Astrocyte (in vitro differentiated cells and primary cell): ENCODE data around the gene PIK3R1. TPM values are rescaled to one million over a fixed set of nuclear protein-coding genes. Genes with fewer than 3 reads are reported as not detected.

Experiments
- DNase-seq: peaks from one replicate; pipeline ENCODE4 v3.0.0-alpha.2; 2010; ENCODE audit warnings: low read depth
- FAIRE-seq: peaks from 2 replicates; lab custom pipeline; 2011; peaks lifted over from hg19 to GRCh38; lab: Jason Lieb, UNC
- H2AFZ ChIP-seq: 2 replicates; pipeline ENCODE4 v1.6.0; 2012; ENCODE audit warnings: low read depth, low read length, inconsistent platforms
- H3K27ac ChIP-seq: 2 replicates; pipeline ENCODE4 v1.5.1; 2011; ENCODE audit warnings: low read depth, low read length, inconsistent platforms
- H3K27me3 ChIP-seq: 2 replicates; pipeline ENCODE4 v1.6.0; 2011; ENCODE audit warnings: low read length, inconsistent platforms; ENCODE audit not compliant: insufficient read depth
- H3K36me3 ChIP-seq: 2 replicates; pipeline ENCODE4 v1.5.1; 2011; ENCODE audit warnings: low read length, inconsistent platforms; ENCODE audit not compliant: insufficient read depth
- H3K4me1 ChIP-seq: 2 replicates; pipeline ENCODE4 v1.5.1; 2011; ENCODE audit warnings: low read length, inconsistent platforms; ENCODE audit not compliant: insufficient read depth
- H3K4me2 ChIP-seq: 2 replicates; pipeline ENCODE4 v1.6.0; 2012; ENCODE audit warnings: low read length, inconsistent platforms
- H3K4me3 ChIP-seq: 2 replicates; pipeline ENCODE4 v1.5.1; 2011; ENCODE audit warnings: low read depth, mild to moderate bottlenecking, low read length, inconsistent platforms; ENCODE audit not compliant: insufficient read depth
- H3K79me2 ChIP-seq: 2 replicates; pipeline ENCODE4 v1.6.0; 2012; ENCODE audit warnings: mild to moderate bottlenecking, low read length, inconsistent platforms; ENCODE audit not compliant: insufficient read depth
- H3K9ac ChIP-seq: 2 replicates; pipeline ENCODE4 v1.6.0; 2012; ENCODE audit warnings: mild to moderate bottlenecking, low read length, inconsistent platforms
- H3K9me3 ChIP-seq: 2 replicates; pipeline ENCODE4 v1.5.1; 2012; ENCODE audit warnings: low read depth, mild to moderate bottlenecking, low read length, inconsistent platforms; ENCODE audit not compliant: insufficient read depth
- H4K20me1 ChIP-seq: 2 replicates; pipeline ENCODE4 v1.6.0; 2012; ENCODE audit warnings: low read length, inconsistent platforms; ENCODE audit not compliant: insufficient read depth
- H3K27ac Mint-ChIP-seq: one replicate; pipeline ENCODE4 v1.8.0; 2021; ENCODE audit warnings: mild to moderate bottlenecking, mixed read lengths; ENCODE audit not compliant: unreplicated experiment
- H3K27me3 Mint-ChIP-seq: one replicate; pipeline ENCODE4 v1.8.0; 2021; ENCODE audit warnings: low read depth, mixed read lengths; ENCODE audit not compliant: unreplicated experiment
- H3K36me3 Mint-ChIP-seq: one replicate; pipeline ENCODE4 v1.8.0; 2021; ENCODE audit warnings: low read depth, mixed read lengths; ENCODE audit not compliant: unreplicated experiment
- H3K4me1 Mint-ChIP-seq: one replicate; pipeline ENCODE4 v1.8.0; 2021; ENCODE audit warnings: low read depth, mixed read lengths; ENCODE audit not compliant: unreplicated experiment
- H3K4me3 Mint-ChIP-seq: one replicate; pipeline ENCODE4 v1.8.0; 2021; ENCODE audit warnings: mild to moderate bottlenecking, moderate library complexity, mixed read lengths; ENCODE audit not compliant: unreplicated experiment
- H3K9me3 Mint-ChIP-seq: one replicate; pipeline ENCODE4 v1.8.0; 2021; ENCODE audit warnings: mild to moderate bottlenecking, mixed read lengths; ENCODE audit not compliant: unreplicated experiment
- EZH2 ChIP-seq: IDR thresholded peaks from 2 replicates; pipeline ENCODE4 v1.6.1; 2012; ENCODE audit warnings: mild to moderate bottlenecking, low read length, inconsistent platforms; ENCODE audit not compliant: insufficient read depth
- total RNA-seq: library from RNA; stranded (reverse); gene quantifications from 2 replicates; pipeline ENCODE4 v1.2.1, GENCODE V29; 2021
- TF ChIP-seq, protein P1 (sequence below): IDR thresholded peaks from 2 replicates; pipeline ENCODE4 v1.5.1; 2011; ENCODE audit warnings: low read depth, mild to moderate bottlenecking, inconsistent platforms, low read length, moderate library complexity; ENCODE audit not compliant: insufficient read depth

Gene PIK3R1
- total RNA-seq, 1 donor from 2014 or later, result 25.7 TPM

- Histone ChIP-seq H3K4me2 (no peak overlapping the region), H3K9ac (no peak overlapping the region), H3K27me3 (no peaks in the 10 kb centered on the region), H3K36me3 (no peaks in the 10 kb centered on the region), H3K79me2 (peaks cover 12% of the 10 kb centered on the region), H3K4me3 (no peak overlapping the region), H4K20me1 (peaks cover 12% of the 10 kb centered on the region), H3K9me3 (no peaks in the 10 kb centered on the region), H2AFZ (no peak overlapping the region), H3K4me1 (peaks cover 12% of the 10 kb centered on the region), H3K27ac (no peak overlapping the region)
- peak; percentile 72 for DNase-seq
- no peaks in the 10 kb centered on the region for H3K36me3 Mint-ChIP-seq
- H3K9me3 Mint-ChIP-seq, result no peaks in the 10 kb centered on the region
- H3K4me1 Mint-ChIP-seq, result peaks cover 18% of the 10 kb centered on the region
- no peaks in the 10 kb centered on the region for H3K27me3 Mint-ChIP-seq
- no peak overlapping the region for H3K4me3 Mint-ChIP-seq
- peak; percentile 9 for FAIRE-seq
- TF ChIP-seq EZH2, result no peak
- TF ChIP-seq, protein P1, sequence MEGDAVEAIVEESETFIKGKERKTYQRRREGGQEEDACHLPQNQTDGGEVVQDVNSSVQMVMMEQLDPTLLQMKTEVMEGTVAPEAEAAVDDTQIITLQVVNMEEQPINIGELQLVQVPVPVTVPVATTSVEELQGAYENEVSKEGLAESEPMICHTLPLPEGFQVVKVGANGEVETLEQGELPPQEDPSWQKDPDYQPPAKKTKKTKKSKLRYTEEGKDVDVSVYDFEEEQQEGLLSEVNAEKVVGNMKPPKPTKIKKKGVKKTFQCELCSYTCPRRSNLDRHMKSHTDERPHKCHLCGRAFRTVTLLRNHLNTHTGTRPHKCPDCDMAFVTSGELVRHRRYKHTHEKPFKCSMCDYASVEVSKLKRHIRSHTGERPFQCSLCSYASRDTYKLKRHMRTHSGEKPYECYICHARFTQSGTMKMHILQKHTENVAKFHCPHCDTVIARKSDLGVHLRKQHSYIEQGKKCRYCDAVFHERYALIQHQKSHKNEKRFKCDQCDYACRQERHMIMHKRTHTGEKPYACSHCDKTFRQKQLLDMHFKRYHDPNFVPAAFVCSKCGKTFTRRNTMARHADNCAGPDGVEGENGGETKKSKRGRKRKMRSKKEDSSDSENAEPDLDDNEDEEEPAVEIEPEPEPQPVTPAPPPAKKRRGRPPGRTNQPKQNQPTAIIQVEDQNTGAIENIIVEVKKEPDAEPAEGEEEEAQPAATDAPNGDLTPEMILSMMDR, result no peak
- no peak overlapping the region for H3K27ac Mint-ChIP-seq
These were observed 29.8 kb downstream of the PIK3R1 start for GRCh38 chr5:68245319-68245718.

GRCh38 chr5:68246802-68247201, 31.2 kb downstream of the PIK3R1 start:
- no peaks in the 10 kb centered on the region for H3K27me3 ChIP-seq
- H2AFZ ChIP-seq, result no peak overlapping the region
- no peak overlapping the region for H3K4me3 ChIP-seq
- Mint-ChIP-seq H3K4me3 (no peak overlapping the region), H3K4me1 (peaks cover 22% of the 10 kb centered on the region), H3K36me3 (no peaks in the 10 kb centered on the region), H3K27ac (no peak overlapping the region), H3K9me3 (no peaks in the 10 kb centered on the region), H3K27me3 (no peaks in the 10 kb centered on the region)
- H3K4me1 ChIP-seq, result peaks cover 18% of the 10 kb centered on the region
- H3K27ac ChIP-seq, result no peak overlapping the region
- H3K9me3 ChIP-seq, result no peaks in the 10 kb centered on the region
- H3K79me2 ChIP-seq, result peaks cover 12% of the 10 kb centered on the region
- no peaks in the 10 kb centered on the region for H3K36me3 ChIP-seq
- DNase-seq, result no peak
- no peak for FAIRE-seq
- H4K20me1 ChIP-seq, result peaks cover 12% of the 10 kb centered on the region
- H3K4me2 ChIP-seq, result no peak overlapping the region
- no peak overlapping the region for H3K9ac ChIP-seq
- no peak for TF ChIP-seq EZH2
- TF ChIP-seq, protein P1, result no peak

DNA sequence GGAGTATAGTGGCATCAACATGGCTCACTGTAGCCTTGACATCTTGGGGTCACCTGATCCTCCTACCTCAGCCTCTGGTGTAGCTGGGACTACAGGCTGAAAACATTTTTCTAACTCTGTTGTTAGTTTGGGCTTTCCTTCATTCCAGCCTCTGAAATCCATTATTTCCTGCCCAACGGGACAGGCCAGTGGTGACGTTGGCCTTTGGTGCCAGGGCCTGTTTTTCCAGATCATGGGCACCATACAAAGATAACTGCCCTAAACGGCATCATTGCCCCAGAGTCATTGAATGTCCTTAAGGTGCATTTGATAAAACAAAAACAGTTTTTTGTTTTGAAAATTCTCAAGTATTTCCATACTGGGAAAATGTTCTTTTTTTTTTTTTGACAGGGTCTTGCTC, 32.1 kb downstream of the PIK3R1 start:
- FAIRE-seq (no peak), DNase-seq (no peak)
- H3K79me2 ChIP-seq, result peaks cover 12% of the 10 kb centered on the region
- no peaks in the 10 kb centered on the region for H3K36me3 ChIP-seq
- no peak overlapping the region for H3K27ac ChIP-seq
- H4K20me1 ChIP-seq, result peaks cover 7% of the 10 kb centered on the region
- no peak overlapping the region for H3K9ac ChIP-seq
- Mint-ChIP-seq H3K4me1 (peaks cover 24% of the 10 kb centered on the region), H3K9me3 (no peaks in the 10 kb centered on the region), H3K36me3 (no peaks in the 10 kb centered on the region), H3K27me3 (no peaks in the 10 kb centered on the region), H3K27ac (no peak overlapping the region), H3K4me3 (no peak overlapping the region)
- H3K4me3 ChIP-seq, result no peak overlapping the region
- H3K4me1 ChIP-seq, result peaks cover 17% of the 10 kb centered on the region
- no peak overlapping the region for H3K4me2 ChIP-seq
- TF ChIP-seq, protein P1, result no peak
- TF ChIP-seq EZH2, result no peak
- H3K9me3 ChIP-seq, result no peaks in the 10 kb centered on the region
- H2AFZ ChIP-seq, result no peak overlapping the region
- H3K27me3 ChIP-seq, result no peaks in the 10 kb centered on the region
